GM10847 (cell line): ENCODE data around the gene SMARCA4.
A peak's percentile ranks its signal among the peaks of the same experiment; 100 is the strongest.

ENCODE experiments used
- POLR2A ChIP-seq: IDR thresholded peaks from 2 replicates; pipeline ENCODE4 v1.6.1; 2011; ENCODE audit not compliant: insufficient read length; ENCODE audit errors: extremely low read depth

SMARCA4 gene

GRCh38 chr19:11088506-11089253 is 127.8 kb downstream of the SMARCA4 start:
- no peak for TF ChIP-seq POLR2A

- TF ChIP-seq POLR2A: peak; percentile 95
These were observed 128.6 kb downstream of the SMARCA4 start, which contains the start of gene LDLR for GRCh38 chr19:11089254-11090013. TSS of gene LDLR (plus strand) at chr19:11089463. CDS start at chr19:11089549, 86 bp downstream.

GRCh38 chr19:11090264-11090996 is 129.6 kb downstream of the SMARCA4 start:
- peak; percentile 70 for TF ChIP-seq POLR2A

DNA sequence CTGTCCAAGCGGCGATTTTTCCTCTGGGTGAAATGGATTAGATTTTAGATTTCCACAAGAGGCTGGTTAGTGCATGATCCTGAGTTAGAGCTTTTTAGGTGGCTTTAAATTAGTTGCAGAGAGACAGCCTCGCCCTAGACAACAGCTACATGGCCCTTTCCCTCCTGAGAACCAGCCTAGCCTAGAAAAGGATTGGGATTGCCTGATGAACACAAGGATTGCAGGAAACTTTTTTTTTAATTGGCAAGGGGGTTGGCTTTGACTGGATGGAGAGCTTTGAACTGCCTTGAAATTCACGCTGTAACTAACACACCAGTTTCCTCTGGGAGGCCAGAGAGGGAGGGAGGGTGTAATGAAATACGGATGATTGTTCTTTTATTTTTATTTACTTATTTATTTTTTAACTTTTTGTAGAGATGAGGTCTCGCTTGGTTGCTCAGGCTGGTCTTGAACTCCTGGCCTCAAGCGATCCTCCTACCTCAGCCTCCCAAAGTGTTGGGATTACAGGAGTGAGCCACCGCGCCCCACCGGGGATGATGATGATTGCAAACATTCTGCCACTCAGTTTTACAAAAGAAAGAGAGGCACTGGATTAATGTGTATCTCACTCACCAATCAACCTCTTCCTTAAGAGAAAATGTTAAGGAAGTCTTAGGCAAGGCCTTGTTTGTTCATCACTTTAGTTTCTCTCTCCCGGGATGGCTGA is 130.3 kb downstream of the SMARCA4 start:
- TF ChIP-seq POLR2A: no peak

- no peak for TF ChIP-seq POLR2A
These were observed 130.9 kb downstream of the SMARCA4 start for GRCh38 chr19:11091703-11092153.

DNA sequence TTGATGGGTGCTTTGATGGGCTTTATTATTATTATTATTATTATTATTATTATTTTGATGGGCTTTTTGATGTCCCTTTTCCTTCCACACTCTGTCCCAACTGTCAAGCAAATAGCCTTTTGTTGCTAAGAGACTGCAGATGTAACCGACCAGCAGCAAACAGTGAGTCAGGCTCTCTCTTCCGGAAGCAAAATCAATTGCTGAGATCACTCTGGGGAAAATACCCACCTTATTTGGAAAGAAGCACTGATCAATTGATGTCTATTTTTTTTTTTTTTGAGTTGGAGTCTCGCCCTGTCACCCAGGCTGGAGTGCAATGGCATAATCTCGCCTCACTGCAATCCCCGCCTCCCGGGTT is 131.3 kb downstream of the SMARCA4 start:
- TF ChIP-seq POLR2A: no peak

DNA sequence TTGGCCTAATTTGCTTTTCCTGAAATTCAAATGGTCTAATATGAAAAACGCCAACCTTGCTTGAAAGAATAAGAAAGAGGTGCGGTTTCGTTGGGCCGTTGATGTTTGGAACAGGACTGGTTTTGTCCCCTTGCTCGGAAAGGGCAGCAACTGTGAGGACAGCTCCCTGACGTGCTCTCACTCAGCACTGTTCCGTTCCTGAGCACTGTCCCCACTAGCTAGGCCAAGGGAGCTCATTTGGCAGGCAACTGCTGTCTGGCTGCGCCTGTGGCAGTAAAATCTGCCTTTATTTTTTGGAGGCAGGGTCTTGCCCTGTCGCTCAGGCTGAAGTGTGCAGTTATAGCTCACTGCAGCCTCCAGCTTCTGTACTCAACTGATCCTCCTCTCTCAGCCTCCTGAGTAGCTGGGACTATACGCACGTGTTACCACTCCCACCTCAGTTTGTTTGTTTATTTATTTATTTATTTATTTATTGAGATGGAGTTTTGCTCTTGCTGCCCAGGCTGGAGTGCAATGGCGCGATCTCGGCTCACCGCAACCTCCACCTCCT is 132.9 kb downstream of the SMARCA4 start:
- TF ChIP-seq POLR2A: no peak

DNA sequence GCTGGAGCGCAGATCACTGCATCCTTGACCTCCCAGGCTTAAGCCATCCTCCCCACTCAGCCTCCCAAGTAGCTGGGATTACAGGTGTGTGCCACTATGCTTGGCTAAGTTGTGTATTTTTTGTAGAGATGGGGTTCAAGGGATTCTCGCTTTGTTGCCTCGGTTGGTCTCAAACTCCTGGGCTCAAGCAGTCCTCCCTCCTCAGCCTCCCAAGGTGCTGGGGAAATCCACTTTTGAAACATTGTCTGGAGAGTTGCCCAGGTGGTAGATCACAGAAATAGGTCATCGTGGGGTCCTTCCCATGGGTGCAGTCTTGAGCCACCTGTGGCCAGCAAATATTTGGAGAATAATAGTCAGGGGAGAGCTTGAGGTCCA is 133.7 kb downstream of the SMARCA4 start:
- TF ChIP-seq POLR2A: no peak

DNA sequence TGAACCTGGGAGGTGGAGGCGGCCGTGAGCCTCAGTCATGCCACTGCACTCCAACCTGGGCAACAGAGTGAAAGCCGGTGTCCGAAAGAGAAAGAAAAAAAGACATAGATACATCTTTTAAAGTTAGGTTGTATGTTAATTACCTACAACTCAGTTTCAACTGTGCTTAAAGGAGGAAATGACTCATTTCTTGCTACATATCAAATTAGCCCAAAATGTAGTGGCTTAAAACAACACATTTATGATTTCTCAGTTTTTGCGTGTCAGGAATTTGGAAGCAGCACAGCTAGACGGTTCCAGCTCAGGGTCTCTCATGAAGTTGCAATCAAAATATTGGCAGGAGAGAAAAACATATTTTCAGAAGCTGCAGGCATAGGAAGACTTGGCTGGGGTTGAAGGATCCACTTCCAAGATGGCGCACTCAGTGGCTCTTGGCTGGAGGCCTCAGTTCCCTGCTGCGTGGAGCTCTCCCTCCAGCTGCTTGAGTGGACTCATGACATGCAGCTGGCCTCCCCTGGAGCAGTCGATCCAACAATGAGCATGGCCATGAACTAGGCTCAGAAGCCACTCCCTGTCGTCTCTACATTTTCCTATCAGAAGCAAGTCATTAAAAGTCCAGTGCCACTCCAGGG is 135.5 kb downstream of the SMARCA4 start:
- TF ChIP-seq POLR2A: no peak

- TF ChIP-seq POLR2A: no peak
These were observed 137.5 kb downstream of the SMARCA4 start for GRCh38 chr19:11098327-11098726.

DNA sequence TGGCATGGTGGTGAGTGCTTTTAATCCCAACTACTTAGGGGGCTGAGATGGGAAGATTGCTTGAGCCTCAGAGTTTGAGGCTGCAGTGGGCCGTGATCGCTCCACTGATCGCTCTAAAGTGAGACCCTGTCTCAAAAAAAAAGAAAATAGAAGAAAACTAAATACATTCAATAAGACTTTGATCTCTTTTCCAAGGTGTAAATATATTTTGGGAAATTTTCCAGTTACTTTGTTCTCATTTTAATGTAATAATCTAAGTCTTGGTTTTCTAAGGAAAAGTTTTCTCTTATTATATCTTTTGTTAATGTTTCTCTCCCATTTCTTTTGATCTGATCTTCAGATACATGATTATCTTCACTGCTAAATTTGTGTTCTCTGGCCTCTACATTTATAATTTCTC is 138.0 kb downstream of the SMARCA4 start:
- TF ChIP-seq POLR2A: no peak

DNA sequence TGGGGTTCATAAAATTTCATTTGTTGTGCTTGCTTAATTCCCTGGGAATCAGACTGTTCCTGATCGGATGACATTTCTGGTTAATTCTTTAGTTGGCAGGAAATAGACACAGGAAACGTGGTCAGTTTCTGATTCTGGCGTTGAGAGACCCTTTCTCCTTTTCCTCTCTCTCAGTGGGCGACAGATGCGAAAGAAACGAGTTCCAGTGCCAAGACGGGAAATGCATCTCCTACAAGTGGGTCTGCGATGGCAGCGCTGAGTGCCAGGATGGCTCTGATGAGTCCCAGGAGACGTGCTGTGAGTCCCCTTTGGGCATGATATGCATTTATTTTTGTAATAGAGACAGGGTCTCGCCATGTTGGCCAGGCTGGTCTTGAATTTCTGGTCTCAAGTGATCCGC is 139.2 kb downstream of the SMARCA4 start:
- TF ChIP-seq POLR2A: no peak

- no peak for TF ChIP-seq POLR2A
These were observed 140.2 kb downstream of the SMARCA4 start for GRCh38 chr19:11101057-11101456.

- TF ChIP-seq POLR2A: no peak
These were observed 142.1 kb downstream of the SMARCA4 start for GRCh38 chr19:11102944-11103343.
